CD4-positive, alpha-beta T cell (primary cell): ENCODE data around the gene KNDC1. TPM values are rescaled to one million over a fixed set of nuclear protein-coding genes. Genes with fewer than 3 reads are reported as not detected.
A peak's percentile ranks its signal among the peaks of the same experiment; 100 is the strongest.
"Not testable (repeated sequence)": the region's sequence is repeated elsewhere in the genome, so short reads cannot be mapped to it uniquely, and the experiment has no call there.

Experiments
- ATAC-seq: fragments of 200-7000 bp; cut with Tn5 transposase; one replicate; pipeline ENCODE4 v1.10.0; 2022; ENCODE audit warnings: mild to moderate bottlenecking; ENCODE audit not compliant: poor library complexity
- CTCF ChIA-PET: fragments of 350-600 bp; sonication (Branson Sonifier 250); formaldehyde crosslinking; loops from one replicate; lab custom pipeline; 2021; ENCODE audit warnings: antibody characterized with exemption, inconsistent platforms; lab: Charles Lee
- POLR2A ChIA-PET: fragments of 350-600 bp; sonication (Branson Sonifier 250); formaldehyde crosslinking; loops from one replicate; lab custom pipeline; 2021; ENCODE audit warnings: antibody characterized with exemption, inconsistent platforms; lab: Charles Lee
- DNase-seq, 14 experiments: peaks; one replicate each; pipeline ENCODE4 v3.0.0-alpha.2; 2013 to 2020; ENCODE audit warnings: mixed read lengths in 2 of 14
- H3K27ac ChIP-seq, 2 donors: one replicate each; pipeline versions ENCODE4 v1.5.1 to v1.7.0; 2013; ENCODE audit warnings: low read length in 2 of 2, low read depth in 1 of 2, mild to moderate bottlenecking in 1 of 2
- H3K27me3 ChIP-seq, 2 experiments: 1 replicate in 1 of 2; 2 replicates in 1 of 2; pipeline versions ENCODE4 v1.6.1 to v1.7.0; 2013; ENCODE audit warnings: low read length in 2 of 2, control low read depth in 1 of 2, mild to moderate bottlenecking in 1 of 2, moderate library complexity in 1 of 2; ENCODE audit not compliant: insufficient read depth in 2 of 2, control insufficient read depth in 1 of 2
- H3K36me3 ChIP-seq: one replicate; pipeline ENCODE4 v1.6.1; 2013; ENCODE audit warnings: low read length, control low read depth; ENCODE audit not compliant: insufficient read depth
- H3K4me1 ChIP-seq: one replicate; pipeline ENCODE4 v1.6.1; 2013; ENCODE audit warnings: low read length, control low read depth; ENCODE audit not compliant: insufficient read depth
- H3K4me3 ChIP-seq: one replicate; pipeline ENCODE4 v1.5.1; 2013; ENCODE audit warnings: mild to moderate bottlenecking, low read length, moderate library complexity
- H3K9me3 ChIP-seq, 2 experiments: 1 replicate in 1 of 2; 2 replicates in 1 of 2; pipeline versions ENCODE4 v1.6.1 to v1.7.0; 2013; ENCODE audit warnings: low read length in 2 of 2, mild to moderate bottlenecking in 2 of 2, control low read depth in 1 of 2, moderate library complexity in 1 of 2; ENCODE audit not compliant: control insufficient read depth in 1 of 2, insufficient read depth in 1 of 2
- H3K27ac Mint-ChIP-seq: one replicate; pipeline ENCODE4 v1.8.0; 2020; ENCODE audit warnings: mixed read lengths
- H3K27me3 Mint-ChIP-seq: one replicate; pipeline ENCODE4 v1.8.0; 2021; ENCODE audit warnings: mixed read lengths
- H3K36me3 Mint-ChIP-seq: one replicate; pipeline ENCODE4 v1.8.0; 2021; ENCODE audit warnings: low read depth, mixed read lengths
- H3K4me1 Mint-ChIP-seq: one replicate; pipeline ENCODE4 v1.8.0; 2021; ENCODE audit warnings: low read depth, mixed read lengths
- H3K4me3 Mint-ChIP-seq: one replicate; pipeline ENCODE4 v1.8.0; 2020; ENCODE audit warnings: mild to moderate bottlenecking, mixed read lengths
- H3K9me3 Mint-ChIP-seq: one replicate; pipeline ENCODE4 v1.8.0; 2020; ENCODE audit warnings: mixed read lengths
- CTCF ChIP-seq: fragments of 200-600 bp; IDR thresholded peaks from one replicate; pipeline ENCODE4 v1.8.0; 2022; ENCODE audit warnings: antibody characterized with exemption, mild to moderate bottlenecking
- intact Hi-C, 2 experiments: fragments of 100-400 bp; cut with DNase I in 1 of 2; cut with micrococcal nuclease in 1 of 2; formaldehyde crosslinking; loops; one replicate each; pipeline versions ENCODE4 v1.15.1 to v1.9.0; 2023 to 2025; cut with DNase I, micrococcal nuclease
- total RNA-seq, 174 experiments: library from RNA in 2 of 174; stranded (reverse) in 2 of 174; gene quantifications; one replicate each; pipeline ENCODE4 v1.2.3 and lab custom pipeline; 2021 to 2026

The KNDC1 gene
- total RNA-seq, 2 experiments from 2014 or later, result not detected

DNA sequence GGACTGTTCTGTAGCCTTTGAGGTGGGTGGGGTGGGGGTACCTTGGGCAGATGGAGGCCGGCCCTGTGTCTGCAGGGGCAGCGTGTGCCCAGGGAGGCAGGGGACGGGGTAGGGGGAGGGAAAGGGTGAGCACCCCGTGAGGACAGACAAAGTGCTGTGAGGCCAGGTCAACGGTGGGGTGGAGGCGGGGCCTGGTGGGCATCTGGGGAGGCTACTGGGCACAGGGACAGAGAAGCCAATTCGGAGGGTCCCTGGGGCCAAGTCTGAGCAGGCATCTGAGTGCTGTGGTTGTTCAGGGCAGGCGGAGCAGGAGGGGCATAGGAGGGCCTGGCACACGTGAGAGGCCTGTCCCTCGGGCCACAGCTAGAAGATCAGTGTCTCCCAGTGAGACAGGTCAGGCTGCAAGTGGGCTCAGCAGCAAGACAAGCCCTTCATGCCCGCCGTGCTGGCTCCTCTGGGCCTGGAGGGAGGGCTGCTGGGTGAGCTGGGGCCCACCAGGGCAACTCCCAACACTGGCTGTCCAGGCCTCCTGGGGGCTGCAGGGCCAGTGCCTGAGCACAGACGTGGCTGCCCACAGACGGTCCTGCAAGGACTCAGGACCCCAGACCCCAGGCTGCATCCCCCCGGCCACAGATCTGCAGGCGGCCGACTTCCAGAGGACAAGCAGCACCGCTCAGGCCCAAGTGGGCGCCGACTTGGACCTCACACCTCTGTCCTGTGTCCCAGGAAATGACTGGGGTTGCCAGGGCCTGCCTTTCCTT is 26.4 kb upstream of the KNDC1 start:
- POLR2A ChIA-PET, result no interaction called here
- Mint-ChIP-seq H3K4me3 (no peak overlapping the region), H3K27ac (no peak overlapping the region), H3K27me3 (no peaks in the 10 kb centered on the region), H3K9me3 (no peaks in the 10 kb centered on the region), H3K36me3 (no peaks in the 10 kb centered on the region), H3K4me1 (no peaks in the 10 kb centered on the region)
- intact Hi-C loops, result no loop called here
- Histone ChIP-seq H3K27ac (no peak overlapping the region), H3K27me3 (no peaks in the 10 kb centered on the region), H3K4me3 (no peak overlapping the region), H3K4me1 (no peaks in the 10 kb centered on the region), H3K9me3 (peaks cover 0 to 17% of the 10 kb centered on the region in 2 experiments), H3K36me3 (no peaks in the 10 kb centered on the region)
- no peak for TF ChIP-seq CTCF
- CTCF ChIA-PET, result no interaction called here
- DNase-seq (peak in 3 of 14 experiments; percentile 2 to 31 (median 10)), ATAC-seq (no peak)

GRCh38 chr10:133134411-133135115 is 25.5 kb upstream of the KNDC1 start:
- ChIA-PET CTCF (no interaction called here), POLR2A (no interaction called here)
- H3K27ac Mint-ChIP-seq, result no peak overlapping the region
- H3K36me3 Mint-ChIP-seq, result no peaks in the 10 kb centered on the region
- Histone ChIP-seq H3K9me3 (peaks cover 0 to 10% of the 10 kb centered on the region in 2 experiments), H3K36me3 (no peaks in the 10 kb centered on the region), H3K27ac (no peak overlapping the region), H3K27me3 (no peaks in the 10 kb centered on the region), H3K4me1 (no peaks in the 10 kb centered on the region), H3K4me3 (no peak overlapping the region)
- no peaks in the 10 kb centered on the region for H3K4me1 Mint-ChIP-seq
- intact Hi-C loops, result no loop called here
- H3K4me3 Mint-ChIP-seq, result no peak overlapping the region
- no peak for ATAC-seq
- H3K27me3 Mint-ChIP-seq, result no peaks in the 10 kb centered on the region
- no peak for TF ChIP-seq CTCF
- peak in 2 of 14 experiments; percentile 10 to 31 for DNase-seq
- H3K9me3 Mint-ChIP-seq, result no peaks in the 10 kb centered on the region

DNA sequence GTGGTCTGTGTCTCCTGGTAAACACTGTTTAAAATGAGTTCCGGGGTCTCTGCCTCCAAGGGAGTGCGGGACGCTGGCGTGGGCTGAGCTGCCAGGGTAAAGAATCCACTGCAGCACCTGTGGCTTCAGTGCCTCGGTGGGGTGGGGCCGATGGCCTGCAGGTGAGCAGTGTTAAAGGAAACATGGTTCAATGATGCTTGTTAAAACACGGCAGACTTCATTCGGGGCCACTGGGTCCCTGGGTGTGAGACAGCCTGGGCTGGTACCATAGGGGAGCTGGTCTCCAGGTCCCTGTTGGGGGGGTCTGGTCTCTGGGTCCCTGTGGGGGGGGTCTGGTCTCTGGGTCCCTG is 24.9 kb upstream of the KNDC1 start:
- no peaks in the 10 kb centered on the region for H3K4me1 Mint-ChIP-seq
- H3K27ac ChIP-seq, result no peak overlapping the region
- H3K36me3 ChIP-seq, result no peaks in the 10 kb centered on the region
- TF ChIP-seq CTCF, result no peak
- CTCF ChIA-PET, result no interaction called here
- DNase-seq, result peak in 1 of 14 experiments; percentile 7
- POLR2A ChIA-PET, result no interaction called here
- H3K27ac Mint-ChIP-seq, result no peak overlapping the region
- no peaks in the 10 kb centered on the region for H3K9me3 Mint-ChIP-seq
- intact Hi-C loops, result no loop called here
- no peaks in the 10 kb centered on the region for H3K27me3 Mint-ChIP-seq
- no peaks in the 10 kb centered on the region for H3K4me1 ChIP-seq
- H3K27me3 ChIP-seq, result no peaks in the 10 kb centered on the region
- no peak overlapping the region for H3K4me3 Mint-ChIP-seq
- no peak overlapping the region for H3K4me3 ChIP-seq
- no peaks in the 10 kb centered on the region for H3K36me3 Mint-ChIP-seq
- ATAC-seq, result no peak
- peaks cover 0 to 5% of the 10 kb centered on the region in 2 experiments for H3K9me3 ChIP-seq

GRCh38 chr10:133137486-133138145 is 22.4 kb upstream of the KNDC1 start:
- H3K27me3 Mint-ChIP-seq, CTCF ChIA-PET, H3K4me3 ChIP-seq, H3K27ac Mint-ChIP-seq, H3K27me3 ChIP-seq, intact Hi-C loops, H3K27ac ChIP-seq, ATAC-seq, H3K9me3 ChIP-seq, H3K9me3 Mint-ChIP-seq, H3K36me3 ChIP-seq, H3K36me3 Mint-ChIP-seq, H3K4me3 Mint-ChIP-seq, POLR2A ChIA-PET, H3K4me1 ChIP-seq, H3K4me1 Mint-ChIP-seq: not testable (repeated sequence)
- peak in 3 of 14 experiments; percentile 4 to 32 (median 7) for DNase-seq
